ENCODE results near the gene ALKBH8.
"Not testable (repeated sequence)": the region's sequence is repeated elsewhere in the genome, so short reads cannot be mapped to it uniquely, and the experiment has no call there.

Gene ALKBH8

GRCh38 chr11:107590460-107591377, 25.2 kb upstream of the ALKBH8 start, which contains the start of gene ELMOD1:
ELMOD1 (plus strand) TSS chr11:107591147; CDS start chr11:107618190, 27,043 bp downstream.
- peak; percentile 73 for DNase-seq (ENCODE audit: low spot score)
- no peak for TF ChIP-seq CTCF (IDR thresholded peaks at IDR 0.05; ENCODE audit: extremely low read depth, missing control alignments)

GRCh38 chr11:107587306-107587979, 21.9 kb upstream of the ALKBH8 start:
- TF ChIP-seq CTCF (IDR thresholded peaks at IDR 0.05; ENCODE audit: extremely low read depth, missing control alignments): no peak
- DNase-seq (ENCODE audit: low spot score): no peak

GRCh38 chr11:107583629-107584195, 18.2 kb upstream of the ALKBH8 start:
- no peak for TF ChIP-seq CTCF (IDR thresholded peaks at IDR 0.05; ENCODE audit: extremely low read depth, missing control alignments)
- DNase-seq (ENCODE audit: low spot score): no peak

DNA sequence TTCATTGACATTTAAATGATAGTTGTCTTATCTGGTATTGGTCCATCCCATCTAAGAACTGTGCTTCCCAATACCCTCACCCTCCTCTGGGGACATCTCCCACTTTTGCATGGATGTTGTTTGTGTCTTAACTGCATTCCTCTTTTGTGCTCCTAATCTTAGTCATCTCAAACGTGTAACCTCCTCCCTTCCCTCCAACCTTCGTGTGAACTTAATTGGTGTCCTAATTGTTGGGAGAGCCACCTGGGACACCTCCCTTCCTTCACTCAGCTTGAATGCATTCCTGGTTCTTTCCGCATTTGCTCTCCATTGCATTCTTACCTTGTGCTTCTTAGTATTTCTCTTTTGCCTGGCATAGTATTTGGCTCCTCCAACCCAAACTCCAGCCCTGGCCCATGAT, 15.6 kb upstream of the ALKBH8 start:
- TF ChIP-seq CTCF (IDR thresholded peaks at IDR 0.05; ENCODE audit: extremely low read depth, missing control alignments): no peak
- DNase-seq (ENCODE audit: low spot score): no peak

- not testable (repeated sequence) for DNase-seq (ENCODE audit: low spot score)
Observed at GRCh38 chr11:107579169-107579568, 13.6 kb upstream of the ALKBH8 start.

GRCh38 chr11:107577346-107577711, 11.8 kb upstream of the ALKBH8 start:
- DNase-seq (ENCODE audit: low spot score): no peak
- TF ChIP-seq CTCF (IDR thresholded peaks at IDR 0.05; ENCODE audit: extremely low read depth, missing control alignments): no peak

DNA sequence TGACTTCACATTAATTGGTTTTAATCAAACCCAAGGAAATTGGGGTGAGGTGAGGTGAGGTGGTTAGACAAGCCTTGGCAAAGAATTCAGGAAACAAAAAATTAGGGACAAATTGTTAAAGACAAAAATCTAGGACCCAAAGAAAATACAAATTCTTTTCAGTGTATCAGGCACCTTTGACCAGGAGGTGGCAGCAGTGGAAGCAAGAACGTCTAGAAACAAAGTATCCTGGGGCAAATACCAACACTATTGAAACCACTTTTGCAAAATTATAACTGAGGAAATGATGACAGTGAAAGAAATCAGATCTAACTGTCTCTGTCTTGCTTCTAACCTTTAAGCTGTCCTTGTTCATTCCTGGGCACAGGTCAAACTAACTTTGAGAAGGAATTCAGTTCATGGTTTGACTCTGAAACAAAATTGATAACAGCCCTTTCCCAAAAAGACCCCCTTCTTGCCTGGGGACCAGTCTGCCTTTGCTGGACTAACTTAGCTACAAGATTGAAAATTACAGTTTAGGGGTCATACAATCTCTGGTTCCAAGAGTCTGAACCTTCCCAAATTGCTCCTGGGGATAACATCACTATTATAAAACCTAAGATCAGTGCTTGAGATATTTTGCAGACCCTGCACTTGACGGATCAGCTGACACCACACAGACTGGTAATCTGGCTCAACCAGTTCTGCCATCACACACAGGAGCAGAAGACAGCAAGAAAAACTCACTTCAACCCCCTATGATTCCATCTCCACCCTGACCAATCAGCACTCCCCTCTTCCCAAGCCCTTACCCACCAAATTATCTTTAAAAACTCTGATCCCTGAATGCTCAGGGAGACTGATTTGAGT, 11.2 kb upstream of the ALKBH8 start:
- peak; percentile 57 for DNase-seq (ENCODE audit: low spot score)
- TF ChIP-seq CTCF (IDR thresholded peaks at IDR 0.05; ENCODE audit: extremely low read depth, missing control alignments): peak; percentile 44

All from GM20000 (cell line).